ENCODE measurements around the gene CACNA1B. TPM values are rescaled to one million over a fixed set of nuclear protein-coding genes. Genes with fewer than 3 reads are reported as not detected.

Gene CACNA1B
- total and polyA plus RNA-seq, 2 of the 4 experiments (the other 2 are of a cell fraction) = 0.02 TPM; not detected in 1

GRCh38 chr9:138024831-138025291, 147.3 kb downstream of the CACNA1B start:
- Histone ChIP-seq H3K9me3 (ENCODE audit: control insufficient read depth, insufficient read depth, low read length) (peaks cover 3% of the 10 kb centered on the region), H4K20me1 (ENCODE audit: insufficient read depth, low read length) (no peaks in the 10 kb centered on the region), H3K23ac (ENCODE audit: low read depth, low read length) (no peak overlapping the region), H3K14ac (replicated peaks; ENCODE audit: low read depth, low read length) (no peak overlapping the region), H2BK120ac (ENCODE audit: low read depth, low read length) (no peak overlapping the region), H2AK9ac (replicated peaks; ENCODE audit: low read depth, low read length, poor library complexity) (no peak overlapping the region), H3K27me3 (ENCODE audit: control insufficient read depth, insufficient read depth, low read length) (peaks cover 6% of the 10 kb centered on the region; the same call in 1 of the 2 replicates), H2AK5ac (ENCODE audit: low read depth, low read length) (no peak overlapping the region), H3K4me1 (ENCODE audit: control insufficient read depth, insufficient read depth, low read length) (no peaks in the 10 kb centered on the region), H3K4ac (ENCODE audit: low read depth, low read length) (no peak overlapping the region), H3K18ac (ENCODE audit: low read depth, low read length) (no peak overlapping the region), H2AFZ (replicated peaks; ENCODE audit: low read length, poor library complexity) (no peak overlapping the region), H2BK15ac (ENCODE audit: low read depth, low read length) (no peak overlapping the region), H3K36me3 (ENCODE audit: control insufficient read depth, insufficient read depth, low read length) (no peaks in the 10 kb centered on the region), H2BK5ac (ENCODE audit: low read depth, low read length, poor library complexity, severe bottlenecking) (no peak overlapping the region), H3K79me1 (ENCODE audit: low read depth in 1 of 2, low read length in 2 of 2) (no peaks in the 10 kb centered on the region), H3K4me3 (ENCODE audit: insufficient read depth, low read depth, low read length) (no peak overlapping the region), H3K27ac (ENCODE audit: insufficient read depth, low read length) (no peak overlapping the region), H4K91ac (ENCODE audit: insufficient read depth, low read depth, low read length) (no peak overlapping the region), H3K4me2 (ENCODE audit: low read depth, low read length) (no peak overlapping the region), H4K5ac (ENCODE audit: low read depth, low read length) (no peak overlapping the region), H3K9me1 (ENCODE audit: insufficient read depth, low read length) (no peaks in the 10 kb centered on the region), H2BK20ac (ENCODE audit: low read depth, low read length) (no peak overlapping the region), H3K56ac (ENCODE audit: extremely low read depth, insufficient read depth, low read length) (no peak overlapping the region), H3K9ac (ENCODE audit: low read depth, low read length) (no peak overlapping the region), H4K8ac (ENCODE audit: low read depth in 2 of 2, low read length in 2 of 2) (no peak overlapping the region)
- POLR2A ChIA-PET (ENCODE audit: unreplicated experiment) = no interaction called here
- 87% methylated on average over 5 of the region's 11 CpGs; no CpG with 5 or more reads in 1 of the 2 experiments for WGBS, 2 experiments (ENCODE audit: extremely low coverage in 2 of 2, insufficient read length in 1 of 2)
- in situ Hi-C loops (cut with MboI; ENCODE audit: low sequenced_read_pairs) (no loop called here), dilution Hi-C loops (cut with HindIII; ENCODE audit: low sequenced_read_pairs, unreplicated experiment) (no loop called here), intact Hi-C loops (cut with micrococcal nuclease) (no loop called here)
- CTCF ChIA-PET = no interaction called here
- no peak for ATAC-seq (ENCODE audit: low read depth)
- no peak for TF ChIP-seq SMC3 (IDR thresholded peaks at IDR 0.05; ENCODE audit: low read depth, low read length)
- TF ChIP-seq USF2 (IDR thresholded peaks at IDR 0.05; ENCODE audit: low read depth, low read length) = no peak
- TF ChIP-seq RAD21 (IDR thresholded peaks at IDR 0.05; ENCODE audit: low read length) = no peak
- TF ChIP-seq NFE2L2 (IDR thresholded peaks at IDR 0.05; ENCODE audit: low read depth, low read length) = no peak
- TF ChIP-seq ELK1 (IDR thresholded peaks at IDR 0.05; ENCODE audit: borderline replicate concordance, low read depth, low read length) = no peak
- no peak for TF ChIP-seq CTCF (conservative IDR thresholded peaks at IDR 0.05; ENCODE audit: low read depth, low read length)
- TF ChIP-seq MAFK (IDR thresholded peaks at IDR 0.05; ENCODE audit: low read depth, low read length) = no peak
- no peak for TF ChIP-seq BHLHE40 (IDR thresholded peaks at IDR 0.05; ENCODE audit: low read depth, low read length)
- no peak for DNase-seq
- no TSS peak for BruUV-seq (replicated peaks)

Measured in IMR-90 (cell line).